Eye (tissue), 1 donor: ENCODE data around the gene FCF1.

Source experiments
- DNase-seq: peaks from one replicate; pipeline ENCODE4 v3.0.0-alpha.2; 2015

The FCF1 gene, protein sequence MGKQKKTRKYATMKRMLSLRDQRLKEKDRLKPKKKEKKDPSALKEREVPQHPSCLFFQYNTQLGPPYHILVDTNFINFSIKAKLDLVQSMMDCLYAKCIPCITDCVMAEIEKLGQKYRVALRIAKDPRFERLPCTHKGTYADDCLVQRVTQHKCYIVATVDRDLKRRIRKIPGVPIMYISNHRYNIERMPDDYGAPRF

DNA sequence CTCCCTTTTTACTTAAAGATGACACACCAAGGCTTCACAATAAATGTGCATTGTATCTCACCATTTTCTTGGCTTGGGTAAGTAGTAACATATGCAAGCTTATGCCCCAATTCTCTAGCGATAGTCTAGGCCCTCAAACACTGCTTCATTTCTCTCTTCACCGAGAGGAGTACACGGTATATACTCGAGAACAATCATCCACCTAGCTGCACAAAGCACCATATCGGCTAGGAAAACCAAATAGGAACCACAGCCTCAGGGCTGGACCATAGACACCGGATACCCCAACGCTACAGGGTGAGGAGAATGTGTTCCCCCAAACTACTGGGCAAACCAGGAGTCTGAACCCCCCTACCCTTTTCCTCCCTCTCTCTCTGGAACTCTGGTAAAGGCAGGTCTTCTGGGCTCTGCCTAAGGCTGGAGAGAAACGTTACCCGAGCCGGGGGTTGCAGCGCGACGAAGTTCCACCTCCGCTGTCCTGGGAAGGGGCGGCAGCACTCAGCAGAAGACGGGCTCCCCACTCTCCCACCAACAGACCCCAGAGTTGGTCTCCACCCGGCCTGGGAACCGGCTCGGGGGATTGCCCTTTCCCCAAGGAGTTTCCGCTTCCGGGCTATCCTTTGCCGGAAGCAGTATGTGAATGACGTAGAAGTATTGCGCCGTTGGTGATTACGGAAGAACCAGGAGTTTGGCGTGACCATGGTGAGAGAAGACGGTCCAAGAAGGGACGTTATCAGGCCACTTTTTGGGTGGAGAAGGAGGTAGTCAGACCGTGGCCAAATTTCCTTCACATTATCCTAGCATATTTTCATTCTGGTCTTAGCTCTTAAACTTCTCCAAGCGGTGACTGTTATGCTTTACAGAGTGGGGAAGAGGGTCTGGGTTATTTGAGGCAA lies at the start of gene FCF1, which contains the start of gene AREL1:
FCF1 (plus strand) TSS at position 646 of the 896 bp plus-strand sequence; CDS start at position 700, 54 bp downstream.
AREL1 (minus strand) TSS at position 582 of the 896 bp plus-strand sequence. CDS start 27,465 bp downstream, outside the sequence.
- DNase-seq = peak; percentile 98

DNA sequence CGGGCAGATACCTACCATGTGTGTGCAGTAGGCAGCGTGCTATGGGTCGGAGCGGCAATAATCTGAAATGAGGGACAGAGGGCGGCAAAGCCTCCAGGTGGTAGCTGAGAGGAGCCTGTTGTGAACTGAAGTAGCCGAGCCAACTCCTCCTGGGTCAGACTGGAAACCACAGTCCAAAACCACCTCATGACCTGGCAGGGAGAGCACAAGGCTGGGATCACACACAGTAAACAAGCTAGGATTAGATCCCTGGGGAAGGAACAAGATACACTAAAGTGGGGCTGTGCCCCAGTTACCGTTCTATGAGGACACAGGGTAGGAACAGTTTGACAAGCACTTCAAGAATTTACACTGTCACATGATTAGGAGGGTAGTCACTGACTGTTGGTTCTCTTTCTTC lies 49.1 kb upstream of the FCF1 start:
- no peak for DNase-seq

DNA sequence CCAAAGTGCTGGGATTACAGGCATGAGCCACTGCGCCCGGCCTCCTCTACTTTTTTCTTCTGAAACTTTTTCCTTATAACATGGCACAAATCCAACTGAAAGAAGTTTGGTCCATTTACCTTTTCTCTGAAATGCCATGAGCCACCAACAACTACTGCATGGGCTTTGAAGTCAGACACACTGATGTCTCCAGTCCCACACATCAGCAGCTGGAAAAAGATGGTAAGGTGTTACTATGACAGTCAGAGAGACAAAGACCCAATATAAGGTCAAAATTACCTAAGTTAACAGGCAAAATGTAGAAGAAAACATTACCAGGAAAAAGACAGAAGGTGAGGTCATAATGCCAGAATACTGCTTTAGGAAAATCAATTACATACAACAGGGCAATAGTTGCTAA lies 48.2 kb upstream of the FCF1 start:
- DNase-seq = no peak

DNA sequence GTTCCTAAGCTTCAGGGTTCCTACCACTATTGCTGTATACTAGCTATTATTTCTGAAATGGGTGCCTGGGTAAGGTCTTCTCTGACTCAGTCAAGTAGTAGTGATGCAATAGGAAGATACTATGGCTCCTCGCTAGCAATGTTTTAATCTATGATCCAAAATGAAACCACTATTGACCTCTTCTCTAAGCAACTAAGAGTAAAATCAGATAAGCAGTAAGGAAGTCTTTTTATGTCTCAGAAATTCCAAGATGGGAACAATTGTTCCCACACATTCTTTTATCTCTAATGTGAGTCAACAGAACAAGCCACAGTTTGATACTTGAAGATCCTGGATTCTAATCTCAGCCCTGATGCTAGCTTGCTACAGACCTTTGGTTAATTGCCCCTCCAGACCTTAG lies 45.2 kb upstream of the FCF1 start:
- no peak for DNase-seq

DNA sequence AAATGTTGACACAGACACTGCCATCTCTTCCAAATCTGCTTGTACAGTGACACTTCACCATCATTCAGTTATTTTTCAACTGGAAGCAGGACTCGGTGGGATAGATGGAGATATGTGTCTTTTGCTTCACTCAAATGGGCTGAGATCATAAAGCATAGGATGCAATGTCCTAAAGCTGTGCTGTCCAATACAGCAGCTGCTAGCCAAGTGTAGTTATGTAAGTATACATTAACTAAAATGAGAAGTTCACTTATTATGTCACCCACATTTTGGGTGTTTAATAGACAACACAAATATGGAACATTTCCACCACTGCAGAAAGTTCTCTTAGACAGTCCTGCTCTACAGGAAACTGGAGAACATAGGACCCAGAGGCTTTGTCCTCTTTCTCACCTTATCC lies 43.7 kb upstream of the FCF1 start:
- DNase-seq = no peak

DNA sequence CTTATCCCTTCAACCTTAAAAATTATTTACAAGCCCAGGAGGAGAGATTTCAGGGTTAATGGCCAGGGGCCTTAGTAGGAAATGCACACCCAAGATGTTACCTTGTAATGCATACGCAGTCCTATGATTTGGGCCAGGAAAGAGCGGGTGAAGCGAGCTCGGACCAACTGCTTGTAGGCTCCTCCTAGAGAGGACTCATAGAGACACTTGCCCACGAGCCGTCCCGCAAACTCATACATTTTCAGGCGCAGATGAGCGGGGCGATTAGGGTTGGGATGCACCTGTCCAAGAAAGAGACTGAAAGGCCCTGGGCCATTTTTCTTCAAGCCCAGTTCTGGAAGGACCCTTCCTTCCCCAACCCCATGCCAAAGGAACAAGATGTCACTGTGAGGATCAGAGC lies 43.1 kb upstream of the FCF1 start:
- no peak for DNase-seq

GRCh38 chr14:74670726-74671411 lies 42.1 kb upstream of the FCF1 start:
- no peak for DNase-seq

DNA sequence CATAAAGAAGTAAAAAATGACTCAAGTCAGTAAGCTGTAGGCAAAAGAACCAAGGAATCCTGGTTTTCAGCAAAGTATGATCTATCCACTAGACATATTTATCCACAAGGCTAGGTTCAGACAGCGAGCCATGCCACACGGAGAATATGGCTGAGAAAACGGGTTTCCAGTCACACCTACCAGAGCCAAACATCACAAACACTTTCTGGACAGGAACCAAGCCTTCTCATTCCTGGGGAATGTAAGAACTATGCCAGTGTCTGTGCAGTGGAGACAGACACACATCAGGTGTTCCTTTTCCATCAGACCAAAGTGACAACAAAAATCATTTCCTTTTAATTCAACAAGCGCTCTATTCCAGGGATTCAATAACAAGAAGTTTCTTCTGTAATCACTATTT lies 41.2 kb upstream of the FCF1 start:
- no peak for DNase-seq

GRCh38 chr14:74673768-74674167 lies 39.2 kb upstream of the FCF1 start:
- DNase-seq = no peak

DNA sequence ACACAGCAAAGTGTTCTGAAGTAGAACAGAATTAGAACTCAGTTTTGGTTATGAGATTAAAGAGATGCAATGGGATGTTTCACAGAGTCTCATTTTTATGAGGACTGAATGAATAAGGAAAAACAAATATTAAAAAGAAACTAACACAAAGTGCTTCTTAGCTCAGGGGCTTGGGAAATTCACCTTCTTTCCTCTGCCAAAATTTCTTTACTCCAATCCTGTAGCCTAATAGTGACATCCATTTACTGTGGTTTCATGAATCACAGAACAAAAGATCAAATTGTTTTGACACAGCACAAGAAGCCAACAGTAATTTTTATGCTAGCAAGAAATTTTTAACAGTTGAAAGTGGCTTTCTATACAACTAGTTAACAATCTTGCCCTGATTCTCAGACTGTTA lies 37.7 kb upstream of the FCF1 start:
- no peak for DNase-seq

- DNase-seq = no peak
Measured at GRCh38 chr14:74682169-74682952, 30.6 kb upstream of the FCF1 start.

DNA sequence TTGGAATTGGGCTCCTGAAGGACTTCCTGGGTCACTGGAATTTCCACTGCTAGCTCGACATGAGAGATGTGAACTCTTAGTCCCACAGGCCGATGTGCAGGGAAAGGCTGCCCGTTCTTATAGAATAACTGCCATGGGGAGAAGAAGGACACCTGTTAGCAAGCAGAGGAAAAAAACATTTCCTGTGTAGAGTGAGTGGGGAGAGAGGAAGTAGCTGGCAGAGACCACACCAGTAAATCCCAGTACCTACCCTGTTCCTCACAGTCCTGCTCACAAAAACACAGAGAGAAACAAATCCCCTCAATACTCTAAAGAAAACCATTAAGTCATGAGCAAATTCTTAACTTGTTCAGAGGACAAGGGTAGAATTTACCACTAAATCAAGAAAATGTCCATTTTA lies 29.5 kb upstream of the FCF1 start:
- DNase-seq = no peak

GRCh38 chr14:74684434-74684833 lies 28.5 kb upstream of the FCF1 start:
- no peak for DNase-seq

DNA sequence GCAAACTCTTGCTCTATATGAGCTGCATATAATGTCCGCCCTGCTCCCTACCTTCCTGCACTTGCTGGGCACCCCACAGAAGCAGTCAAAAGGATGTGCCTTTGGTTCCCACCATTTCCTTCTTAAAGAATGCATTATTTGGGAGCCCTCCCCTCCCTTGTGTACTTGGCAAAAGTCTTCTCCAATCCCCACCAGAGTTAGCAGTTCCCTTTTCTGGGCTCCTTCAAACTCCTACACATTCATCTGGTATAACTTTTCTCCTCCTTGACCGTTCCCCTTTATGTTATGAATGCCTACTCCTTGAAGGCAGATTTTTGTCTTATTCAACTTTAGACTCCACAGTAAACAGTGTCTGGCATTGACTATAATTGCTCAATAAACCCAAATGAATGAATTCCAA lies 27.9 kb upstream of the FCF1 start:
- no peak for DNase-seq

DNA sequence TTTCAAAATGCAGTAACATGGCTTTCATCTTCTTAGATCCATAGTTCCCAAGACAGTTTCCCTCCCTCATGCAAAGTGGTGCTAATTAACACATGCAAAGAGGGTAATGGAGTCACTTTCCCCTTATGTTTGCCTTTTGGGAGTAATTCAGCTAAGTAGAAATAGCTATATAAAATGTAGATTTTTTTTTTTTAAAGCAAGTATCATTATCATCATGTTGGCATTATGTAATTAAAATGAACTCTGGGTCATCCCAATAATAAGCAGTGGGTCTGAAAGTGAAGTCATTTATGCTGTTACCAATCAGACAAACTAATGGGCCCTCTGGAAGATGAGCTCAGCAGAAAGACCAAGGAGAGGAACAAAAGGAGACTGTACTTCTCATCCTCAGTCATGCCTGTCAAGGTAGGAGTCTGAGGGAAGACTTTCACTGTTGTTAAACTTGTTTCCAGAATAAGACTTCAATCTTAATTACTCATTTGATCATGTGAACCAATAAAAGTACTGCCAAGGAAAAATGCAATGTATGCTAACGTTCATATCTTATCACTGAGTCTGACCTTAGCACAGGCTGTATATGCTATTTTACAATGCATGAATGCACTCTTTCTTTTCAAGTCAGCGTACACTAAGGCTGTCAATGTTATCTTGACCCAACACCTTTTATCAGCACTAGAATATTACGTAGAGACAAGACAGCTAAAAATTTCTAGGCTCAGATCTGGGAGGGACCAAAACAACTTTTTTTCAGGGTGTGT lies 26.8 kb upstream of the FCF1 start:
- DNase-seq = no peak

DNA sequence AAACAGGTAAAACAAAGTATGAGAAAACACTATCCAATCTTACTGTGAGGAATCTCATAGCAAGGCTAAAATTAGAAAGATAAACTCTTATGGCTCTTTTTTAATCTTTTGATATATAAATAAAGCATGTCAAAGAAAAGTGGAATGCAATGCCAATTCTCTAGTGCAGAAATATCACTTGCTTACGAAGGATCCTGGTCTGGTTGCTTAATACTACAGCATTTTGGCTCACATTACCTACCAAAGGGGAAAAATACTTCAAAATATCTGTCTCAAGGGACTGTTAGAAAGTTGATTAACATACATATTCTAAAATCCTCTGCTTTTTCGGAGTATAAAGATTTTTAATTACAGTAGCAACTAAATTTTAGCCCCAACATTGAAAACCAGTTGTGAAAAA lies 21.5 kb upstream of the FCF1 start:
- no peak for DNase-seq

GRCh38 chr14:74693191-74693590 lies 19.8 kb upstream of the FCF1 start:
- DNase-seq = no peak

GRCh38 chr14:74695406-74695805 lies 17.5 kb upstream of the FCF1 start:
- DNase-seq = no peak

DNA sequence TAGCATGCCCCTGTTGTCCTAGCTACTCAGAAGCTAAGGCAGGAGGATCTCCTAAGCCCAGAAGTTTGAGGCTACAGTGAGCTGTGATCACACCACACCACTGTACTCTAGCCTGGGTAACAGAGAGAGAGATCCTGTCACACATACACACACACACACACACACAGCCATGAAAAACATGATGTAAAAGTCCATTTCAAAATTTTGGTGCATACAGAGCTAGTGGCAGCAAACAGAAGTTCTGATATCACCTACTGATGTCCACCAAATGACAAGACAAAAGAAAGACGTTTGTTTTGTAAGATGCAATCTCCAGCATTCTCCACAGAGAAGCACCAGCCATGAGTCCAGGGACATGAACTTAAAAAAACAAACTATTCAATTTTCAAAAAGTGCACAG lies 15.9 kb upstream of the FCF1 start:
- DNase-seq = no peak

DNA sequence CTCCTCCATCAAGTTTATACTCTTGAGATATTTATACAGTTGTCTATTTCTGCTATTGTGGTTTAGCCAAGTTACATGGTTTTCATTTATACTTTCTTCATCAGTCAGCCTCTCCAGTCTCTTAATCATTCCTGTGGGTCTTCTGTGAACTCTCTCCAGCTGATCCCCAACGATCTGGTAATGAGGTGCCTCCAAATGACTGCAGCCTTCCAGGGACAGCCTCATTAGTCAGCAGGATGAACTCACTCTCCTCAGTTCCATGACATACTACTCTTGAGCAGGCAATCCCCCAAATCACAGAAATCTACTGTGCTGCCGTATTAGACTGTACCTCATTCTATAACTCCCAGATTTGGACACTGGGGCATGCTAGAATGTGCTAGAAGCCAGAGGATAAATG lies 15.4 kb upstream of the FCF1 start:
- no peak for DNase-seq

DNA sequence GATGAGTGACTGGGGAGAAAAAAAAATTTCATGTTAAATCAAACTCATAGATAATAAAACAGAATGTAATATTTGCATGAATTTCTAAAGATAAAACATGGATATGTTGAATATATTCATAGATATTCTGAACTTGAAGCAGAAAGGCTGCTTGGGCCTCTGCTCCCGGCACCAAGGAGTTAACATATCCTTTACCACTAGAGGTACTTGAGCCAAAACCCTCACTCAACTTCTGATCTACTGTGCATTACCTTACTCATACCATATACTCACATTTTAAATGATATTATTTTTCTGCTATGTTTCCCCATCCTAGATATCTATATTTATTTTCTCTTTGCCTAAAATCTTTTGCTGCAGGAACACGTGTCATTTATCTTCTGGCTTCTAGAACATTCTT lies 15.0 kb upstream of the FCF1 start:
- no peak for DNase-seq

GRCh38 chr14:74698465-74698864 lies 14.5 kb upstream of the FCF1 start:
- no peak for DNase-seq
